GM12878 (cell line): ENCODE data around the gene DMXL1. TPM values are rescaled to one million over a fixed set of nuclear protein-coding genes. Genes with fewer than 3 reads are reported as not detected.
A peak's percentile ranks its signal among the peaks of the same experiment; 100 is the strongest.

Source experiments
- BCL11A ChIP-seq: IDR thresholded peaks from 2 replicates; pipeline ENCODE4 v1.6.1; 2011; ENCODE audit warnings: low read depth, low read length
- CHD1 ChIP-seq: IDR thresholded peaks from 2 replicates; pipeline ENCODE4 v1.6.1; 2012; ENCODE audit warnings: low read depth, low read length, improper control_type of control experiment
- CHD4 ChIP-seq: fragments of 200-600 bp; sonication (generic); IDR thresholded peaks from 2 replicates; pipeline ENCODE4 v1.6.1; 2016; ENCODE audit warnings: mild to moderate bottlenecking
- EZH2 ChIP-seq: IDR thresholded peaks from 2 replicates; pipeline ENCODE4 v1.6.1; 2012; ENCODE audit warnings: low read depth, mild to moderate bottlenecking, control low read depth, inconsistent platforms, low read length, borderline replicate concordance; ENCODE audit not compliant: control insufficient read depth
- IKZF1 ChIP-seq: fragments of 450-650 bp; conservative IDR thresholded peaks from 2 replicates; pipeline ENCODE4 v1.6.1; 2017; ENCODE audit warnings: antibody characterized with exemption, mild to moderate bottlenecking
- MTA2 ChIP-seq: fragments of 450-650 bp; IDR thresholded peaks from 2 replicates; pipeline ENCODE4 v1.6.1; 2016; ENCODE audit warnings: low read depth, mild to moderate bottlenecking, moderate library complexity
- NR2C1 ChIP-seq: fragments of 450-650 bp; IDR thresholded peaks from 2 replicates; pipeline ENCODE4 v1.6.1; 2017; ENCODE audit warnings: antibody characterized with exemption, mild to moderate bottlenecking, moderate library complexity
- NRF1 ChIP-seq: conservative IDR thresholded peaks from 2 replicates; pipeline ENCODE4 v1.6.1; 2011; ENCODE audit warnings: mild to moderate bottlenecking, low read depth, low read length, improper control_type of control experiment
- PAX5 ChIP-seq: IDR thresholded peaks from 2 replicates; pipeline ENCODE4 v1.6.1; 2011; ENCODE audit warnings: low read depth, low read length, borderline replicate concordance
- POLR2AphosphoS5 ChIP-seq: IDR thresholded peaks from 2 replicates; pipeline ENCODE4 v1.6.1; 2011; ENCODE audit warnings: mild to moderate bottlenecking, low read length, inconsistent platforms
- RAD51 ChIP-seq: fragments of 450-650 bp; IDR thresholded peaks from 2 replicates; pipeline ENCODE4 v1.6.1; 2016; ENCODE audit warnings: moderate library complexity, mild to moderate bottlenecking, inconsistent platforms
- SIN3A ChIP-seq: IDR thresholded peaks from 2 replicates; pipeline ENCODE4 v1.6.1; 2012; ENCODE audit warnings: low read depth, low read length, improper control_type of control experiment
- SMAD1 ChIP-seq: fragments of 450-650 bp; IDR thresholded peaks from 2 replicates; pipeline ENCODE4 v1.6.1; 2018; ENCODE audit warnings: mild to moderate bottlenecking, low read depth; ENCODE audit not compliant: partially characterized antibody
- SP1 ChIP-seq: IDR thresholded peaks from one replicate; pipeline ENCODE4 v1.6.1; 2011; ENCODE audit warnings: low read depth, low read length
- TCF7 ChIP-seq: IDR thresholded peaks from 2 replicates; pipeline ENCODE4 v1.6.1; 2014; ENCODE audit warnings: antibody characterized with exemption, borderline replicate concordance
- polyA plus RNA-seq, 11 experiments: library from polyadenylated mRNA; depleted of rRNA in 4 of 11; unstranded in 6 of 11; stranded (reverse) in 5 of 11; fragments of >200 nt; fragmentation: Nextera tagmentation in 4 of 11; fragmentation: Illumina TruSeq in 1 of 11; extraction: Ambion mirVana in 4 of 11; extraction: Trizol in 1 of 11; gene quantifications; 1 replicate in 1 of 11; 2 replicates in 10 of 11; pipeline versions ENCODE4 v1.2.1 to v1.2.3, GENCODE V29; 2011 to 2016; ENCODE audit warnings: inconsistent platforms in 2 of 11, missing spikeins in 2 of 11, low read depth in 1 of 11
- total RNA-seq, 4 experiments: library from RNA; depleted of rRNA in 3 of 4; stranded (reverse); fragments of >200 nt in 3 of 4; fragmentation: Illumina TruSeq in 1 of 4; extraction: Trizol in 1 of 4; gene quantifications; 2 replicates each; pipeline versions ENCODE4 v1.2.1 to v1.2.3, GENCODE V29; 2013 to 2021
- TF ChIP-seq, protein P1 (sequence below): IDR thresholded peaks from 2 replicates; pipeline ENCODE4 v1.6.1; 2011; ENCODE audit warnings: borderline replicate concordance, low read depth, mild to moderate bottlenecking, moderate library complexity, mixed read lengths, low read length; ENCODE audit not compliant: insufficient read depth; ENCODE audit errors: extremely low read length
- TF ChIP-seq, protein P2 (sequence below): fragments of 450-650 bp; conservative IDR thresholded peaks from 2 replicates; pipeline ENCODE4 v1.6.1; 2017; ENCODE audit warnings: mild to moderate bottlenecking, moderate library complexity
- TF ChIP-seq, protein P3 (sequence below): fragments of 450-650 bp; IDR thresholded peaks from 2 replicates; pipeline ENCODE4 v1.6.1; 2017; ENCODE audit warnings: borderline replicate concordance
- TF ChIP-seq, protein P4 (sequence below): fragments of 150-350 bp; IDR thresholded peaks from 2 replicates; pipeline ENCODE4 v1.6.1; 2016; ENCODE audit warnings: low read depth, low read length
- TF ChIP-seq, protein P5 (sequence below): IDR thresholded peaks from 2 replicates; pipeline ENCODE4 v1.6.1; 2012; ENCODE audit warnings: low read depth, low read length, improper control_type of control experiment
- TF ChIP-seq, protein P6 (sequence below): IDR thresholded peaks from 2 replicates; pipeline ENCODE4 v1.6.1; 2012; ENCODE audit warnings: low read depth, low read length, improper control_type of control experiment

DMXL1 gene
- total and polyA plus RNA-seq, 10 of the 15 experiments (the other 5 are each of a cell fraction or from before 2014, with no cell fraction given), result 9.1 to 67.7 (median 34.1) TPM

DNA sequence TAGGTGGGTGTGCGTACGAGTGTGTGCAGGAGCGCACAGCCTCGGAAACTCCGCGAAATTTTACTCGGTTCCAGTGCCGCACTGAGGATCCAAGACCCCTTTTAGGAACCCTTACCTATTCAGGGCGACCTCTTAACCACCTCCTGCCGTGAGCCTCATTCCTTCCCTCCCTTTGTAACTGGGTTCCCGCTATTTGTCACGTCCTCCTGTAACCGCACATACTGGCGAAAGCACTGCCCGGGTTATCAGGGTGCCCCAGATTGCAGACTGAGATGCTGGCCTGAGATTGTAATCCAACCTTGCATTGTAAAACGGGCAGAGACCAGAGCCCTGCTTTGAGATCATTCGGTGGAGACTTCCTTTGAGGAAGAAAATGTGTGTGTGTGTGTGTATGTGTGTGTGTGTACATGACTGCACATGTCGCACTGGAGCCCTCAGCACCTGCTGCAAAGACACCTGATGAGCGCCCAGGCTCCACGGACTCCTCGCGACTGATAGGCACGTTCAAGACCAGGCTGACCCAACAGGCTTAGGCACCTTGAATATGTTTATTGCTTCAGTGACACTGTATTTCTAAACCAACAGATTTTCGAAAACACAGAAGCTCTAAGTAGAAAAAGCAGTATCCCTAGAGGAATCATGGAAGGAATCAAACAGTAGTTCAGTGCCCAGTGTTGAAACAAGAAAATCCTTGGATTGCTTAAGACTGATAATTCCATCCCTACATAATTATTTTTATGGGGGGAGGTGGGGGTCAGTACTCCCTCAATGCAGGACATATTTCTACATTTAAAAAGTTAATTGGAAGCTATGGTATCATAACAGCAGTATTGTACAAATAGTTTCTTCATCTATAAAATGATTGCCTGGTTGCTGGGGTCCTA is 198.4 kb downstream of the DMXL1 start (continued):
- no peak for TF ChIP-seq EZH2
- TF ChIP-seq, protein P1, sequence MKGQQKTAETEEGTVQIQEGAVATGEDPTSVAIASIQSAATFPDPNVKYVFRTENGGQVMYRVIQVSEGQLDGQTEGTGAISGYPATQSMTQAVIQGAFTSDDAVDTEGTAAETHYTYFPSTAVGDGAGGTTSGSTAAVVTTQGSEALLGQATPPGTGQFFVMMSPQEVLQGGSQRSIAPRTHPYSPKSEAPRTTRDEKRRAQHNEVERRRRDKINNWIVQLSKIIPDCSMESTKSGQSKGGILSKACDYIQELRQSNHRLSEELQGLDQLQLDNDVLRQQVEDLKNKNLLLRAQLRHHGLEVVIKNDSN, result no peak
- TF ChIP-seq, protein P2, sequence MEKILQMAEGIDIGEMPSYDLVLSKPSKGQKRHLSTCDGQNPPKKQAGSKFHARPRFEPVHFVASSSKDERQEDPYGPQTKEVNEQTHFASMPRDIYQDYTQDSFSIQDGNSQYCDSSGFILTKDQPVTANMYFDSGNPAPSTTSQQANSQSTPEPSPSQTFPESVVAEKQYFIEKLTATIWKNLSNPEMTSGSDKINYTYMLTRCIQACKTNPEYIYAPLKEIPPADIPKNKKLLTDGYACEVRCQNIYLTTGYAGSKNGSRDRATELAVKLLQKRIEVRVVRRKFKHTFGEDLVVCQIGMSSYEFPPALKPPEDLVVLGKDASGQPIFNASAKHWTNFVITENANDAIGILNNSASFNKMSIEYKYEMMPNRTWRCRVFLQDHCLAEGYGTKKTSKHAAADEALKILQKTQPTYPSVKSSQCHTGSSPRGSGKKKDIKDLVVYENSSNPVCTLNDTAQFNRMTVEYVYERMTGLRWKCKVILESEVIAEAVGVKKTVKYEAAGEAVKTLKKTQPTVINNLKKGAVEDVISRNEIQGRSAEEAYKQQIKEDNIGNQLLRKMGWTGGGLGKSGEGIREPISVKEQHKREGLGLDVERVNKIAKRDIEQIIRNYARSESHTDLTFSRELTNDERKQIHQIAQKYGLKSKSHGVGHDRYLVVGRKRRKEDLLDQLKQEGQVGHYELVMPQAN, result peak; percentile 34; the same call in 1 of the 2 replicates
- 0 out of 2 replicates have a peak, but pooled peaks have one; percentile 3 for TF ChIP-seq BCL11A
- TF ChIP-seq, protein P3, sequence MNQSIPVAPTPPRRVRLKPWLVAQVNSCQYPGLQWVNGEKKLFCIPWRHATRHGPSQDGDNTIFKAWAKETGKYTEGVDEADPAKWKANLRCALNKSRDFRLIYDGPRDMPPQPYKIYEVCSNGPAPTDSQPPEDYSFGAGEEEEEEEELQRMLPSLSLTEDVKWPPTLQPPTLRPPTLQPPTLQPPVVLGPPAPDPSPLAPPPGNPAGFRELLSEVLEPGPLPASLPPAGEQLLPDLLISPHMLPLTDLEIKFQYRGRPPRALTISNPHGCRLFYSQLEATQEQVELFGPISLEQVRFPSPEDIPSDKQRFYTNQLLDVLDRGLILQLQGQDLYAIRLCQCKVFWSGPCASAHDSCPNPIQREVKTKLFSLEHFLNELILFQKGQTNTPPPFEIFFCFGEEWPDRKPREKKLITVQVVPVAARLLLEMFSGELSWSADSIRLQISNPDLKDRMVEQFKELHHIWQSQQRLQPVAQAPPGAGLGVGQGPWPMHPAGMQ, result no peak
- TF ChIP-seq, protein P4, sequence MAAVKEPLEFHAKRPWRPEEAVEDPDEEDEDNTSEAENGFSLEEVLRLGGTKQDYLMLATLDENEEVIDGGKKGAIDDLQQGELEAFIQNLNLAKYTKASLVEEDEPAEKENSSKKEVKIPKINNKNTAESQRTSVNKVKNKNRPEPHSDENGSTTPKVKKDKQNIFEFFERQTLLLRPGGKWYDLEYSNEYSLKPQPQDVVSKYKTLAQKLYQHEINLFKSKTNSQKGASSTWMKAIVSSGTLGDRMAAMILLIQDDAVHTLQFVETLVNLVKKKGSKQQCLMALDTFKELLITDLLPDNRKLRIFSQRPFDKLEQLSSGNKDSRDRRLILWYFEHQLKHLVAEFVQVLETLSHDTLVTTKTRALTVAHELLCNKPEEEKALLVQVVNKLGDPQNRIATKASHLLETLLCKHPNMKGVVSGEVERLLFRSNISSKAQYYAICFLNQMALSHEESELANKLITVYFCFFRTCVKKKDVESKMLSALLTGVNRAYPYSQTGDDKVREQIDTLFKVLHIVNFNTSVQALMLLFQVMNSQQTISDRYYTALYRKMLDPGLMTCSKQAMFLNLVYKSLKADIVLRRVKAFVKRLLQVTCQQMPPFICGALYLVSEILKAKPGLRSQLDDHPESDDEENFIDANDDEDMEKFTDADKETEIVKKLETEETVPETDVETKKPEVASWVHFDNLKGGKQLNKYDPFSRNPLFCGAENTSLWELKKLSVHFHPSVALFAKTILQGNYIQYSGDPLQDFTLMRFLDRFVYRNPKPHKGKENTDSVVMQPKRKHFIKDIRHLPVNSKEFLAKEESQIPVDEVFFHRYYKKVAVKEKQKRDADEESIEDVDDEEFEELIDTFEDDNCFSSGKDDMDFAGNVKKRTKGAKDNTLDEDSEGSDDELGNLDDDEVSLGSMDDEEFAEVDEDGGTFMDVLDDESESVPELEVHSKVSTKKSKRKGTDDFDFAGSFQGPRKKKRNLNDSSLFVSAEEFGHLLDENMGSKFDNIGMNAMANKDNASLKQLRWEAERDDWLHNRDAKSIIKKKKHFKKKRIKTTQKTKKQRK, result no peak
- TF ChIP-seq, protein P5, sequence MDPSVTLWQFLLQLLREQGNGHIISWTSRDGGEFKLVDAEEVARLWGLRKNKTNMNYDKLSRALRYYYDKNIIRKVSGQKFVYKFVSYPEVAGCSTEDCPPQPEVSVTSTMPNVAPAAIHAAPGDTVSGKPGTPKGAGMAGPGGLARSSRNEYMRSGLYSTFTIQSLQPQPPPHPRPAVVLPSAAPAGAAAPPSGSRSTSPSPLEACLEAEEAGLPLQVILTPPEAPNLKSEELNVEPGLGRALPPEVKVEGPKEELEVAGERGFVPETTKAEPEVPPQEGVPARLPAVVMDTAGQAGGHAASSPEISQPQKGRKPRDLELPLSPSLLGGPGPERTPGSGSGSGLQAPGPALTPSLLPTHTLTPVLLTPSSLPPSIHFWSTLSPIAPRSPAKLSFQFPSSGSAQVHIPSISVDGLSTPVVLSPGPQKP, result no peak
- no peak for TF ChIP-seq RAD51
- TF ChIP-seq SMAD1, result no peak
- TF ChIP-seq MTA2, result no peak
- no peak for TF ChIP-seq POLR2AphosphoS5
- no peak; the same call in 1 of the 2 replicates for TF ChIP-seq SIN3A
- TF ChIP-seq PAX5, result no peak
- TF ChIP-seq NR2C1, result no peak
- no peak for TF ChIP-seq CHD4
- peak; percentile 25; the same call in 1 of the 2 replicates for TF ChIP-seq IKZF1
- TF ChIP-seq SP1, result no peak
- TF ChIP-seq TCF7, result no peak
- no peak for TF ChIP-seq NRF1
- TF ChIP-seq, protein P6, sequence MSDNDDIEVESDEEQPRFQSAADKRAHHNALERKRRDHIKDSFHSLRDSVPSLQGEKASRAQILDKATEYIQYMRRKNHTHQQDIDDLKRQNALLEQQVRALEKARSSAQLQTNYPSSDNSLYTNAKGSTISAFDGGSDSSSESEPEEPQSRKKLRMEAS, result no peak
- no peak for TF ChIP-seq CHD1
